ENCODE data around the gene UTP11. TPM values are rescaled to one million over a fixed set of nuclear protein-coding genes. Genes with fewer than 3 reads are reported as not detected.
A peak's percentile ranks its signal among the peaks of the same experiment; 100 is the strongest.
"Not testable (repeated sequence)": the region's sequence is repeated elsewhere in the genome, so short reads cannot be mapped to it uniquely, and the experiment has no call there.

Gene UTP11
- total and polyA plus RNA-seq, 11 donors = 30.7 to 51.6 (median 36.5) TPM

- WGBS, 4 donors = 65 to 84% (median 70%) methylated on average over 4 of the region's 4 CpGs
- DNase-seq (no peak), ATAC-seq (no peak)
- peaks cover 0 to 7% (median 0%) of the 10 kb centered on the region in 9 donors for H3K36me3 ChIP-seq
- no peak overlapping the region for H3K27ac ChIP-seq
- H3K27me3 ChIP-seq = no peaks in the 10 kb centered on the region
- TF ChIP-seq POLR2A (IDR thresholded peaks at IDR 0.05) = no peak
- TF ChIP-seq, protein P1, sequence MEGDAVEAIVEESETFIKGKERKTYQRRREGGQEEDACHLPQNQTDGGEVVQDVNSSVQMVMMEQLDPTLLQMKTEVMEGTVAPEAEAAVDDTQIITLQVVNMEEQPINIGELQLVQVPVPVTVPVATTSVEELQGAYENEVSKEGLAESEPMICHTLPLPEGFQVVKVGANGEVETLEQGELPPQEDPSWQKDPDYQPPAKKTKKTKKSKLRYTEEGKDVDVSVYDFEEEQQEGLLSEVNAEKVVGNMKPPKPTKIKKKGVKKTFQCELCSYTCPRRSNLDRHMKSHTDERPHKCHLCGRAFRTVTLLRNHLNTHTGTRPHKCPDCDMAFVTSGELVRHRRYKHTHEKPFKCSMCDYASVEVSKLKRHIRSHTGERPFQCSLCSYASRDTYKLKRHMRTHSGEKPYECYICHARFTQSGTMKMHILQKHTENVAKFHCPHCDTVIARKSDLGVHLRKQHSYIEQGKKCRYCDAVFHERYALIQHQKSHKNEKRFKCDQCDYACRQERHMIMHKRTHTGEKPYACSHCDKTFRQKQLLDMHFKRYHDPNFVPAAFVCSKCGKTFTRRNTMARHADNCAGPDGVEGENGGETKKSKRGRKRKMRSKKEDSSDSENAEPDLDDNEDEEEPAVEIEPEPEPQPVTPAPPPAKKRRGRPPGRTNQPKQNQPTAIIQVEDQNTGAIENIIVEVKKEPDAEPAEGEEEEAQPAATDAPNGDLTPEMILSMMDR (IDR thresholded peaks at IDR 0.05) = no peak
- no peak overlapping the region for H3K4me3 ChIP-seq
- no peaks in the 10 kb centered on the region for H3K9me3 ChIP-seq
- intact Hi-C loops (cut with DNase I) = no loop called here
- peaks cover 0 to 33% (median 21%) of the 10 kb centered on the region in 12 donors for H3K4me1 ChIP-seq
These were observed 19.0 kb downstream of the UTP11 start for GRCh38 chr1:38031513-38031866.

DNA sequence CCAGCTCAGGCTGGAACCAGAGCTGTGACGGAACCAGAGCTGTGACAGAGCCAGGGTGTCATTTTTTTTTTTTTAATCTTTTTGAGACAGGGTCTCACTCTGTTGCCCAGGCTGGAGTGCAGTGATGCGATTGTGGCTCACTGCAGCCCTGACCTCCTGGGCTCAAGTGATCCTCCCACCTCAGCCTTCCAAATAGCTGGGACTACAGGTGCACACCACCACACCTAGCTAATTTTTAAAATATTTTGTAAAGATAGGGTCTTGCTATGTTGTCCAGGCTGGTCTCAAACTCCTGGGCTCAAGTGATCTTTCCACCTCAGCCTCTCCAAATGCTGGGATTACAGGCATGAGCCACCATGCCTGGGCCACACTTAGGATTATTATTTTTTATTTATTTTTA lies 20.5 kb downstream of the UTP11 start:
- H3K9me3 ChIP-seq; ATAC-seq; H3K36me3 ChIP-seq; H3K27ac ChIP-seq; DNase-seq; intact Hi-C loops (cut with DNase I); H3K27me3 ChIP-seq; H3K4me3 ChIP-seq: not testable (repeated sequence)
- 80 to 97% (median 95%) methylated on average over 2 of the region's 2 CpGs for WGBS, 4 donors
- H3K4me1 ChIP-seq = peaks cover 0 to 33% (median 21%) of the 10 kb centered on the region in 12 donors

- no peak overlapping the region for H3K4me3 ChIP-seq
- H3K27ac ChIP-seq = no peak overlapping the region
- peaks cover 0 to 16% (median 11%) of the 10 kb centered on the region in 12 donors for H3K4me1 ChIP-seq
- TF ChIP-seq, protein P1 (IDR thresholded peaks at IDR 0.05) = no peak
- TF ChIP-seq POLR2A (IDR thresholded peaks at IDR 0.05) = no peak
- no peaks in the 10 kb centered on the region for H3K36me3 ChIP-seq
- WGBS, 4 donors = 88 to 96% (median 92%) methylated on average over 5 to 13 of the region's 13 CpGs
- peaks cover 0 to 5% (median 0%) of the 10 kb centered on the region in 9 donors for H3K27me3 ChIP-seq
- intact Hi-C loops (cut with DNase I) = no loop called here
- ATAC-seq = no peak
- H3K9me3 ChIP-seq = no peaks in the 10 kb centered on the region
- no peak for DNase-seq
These were observed 22.3 kb downstream of the UTP11 start for GRCh38 chr1:38034871-38035270.

DNA sequence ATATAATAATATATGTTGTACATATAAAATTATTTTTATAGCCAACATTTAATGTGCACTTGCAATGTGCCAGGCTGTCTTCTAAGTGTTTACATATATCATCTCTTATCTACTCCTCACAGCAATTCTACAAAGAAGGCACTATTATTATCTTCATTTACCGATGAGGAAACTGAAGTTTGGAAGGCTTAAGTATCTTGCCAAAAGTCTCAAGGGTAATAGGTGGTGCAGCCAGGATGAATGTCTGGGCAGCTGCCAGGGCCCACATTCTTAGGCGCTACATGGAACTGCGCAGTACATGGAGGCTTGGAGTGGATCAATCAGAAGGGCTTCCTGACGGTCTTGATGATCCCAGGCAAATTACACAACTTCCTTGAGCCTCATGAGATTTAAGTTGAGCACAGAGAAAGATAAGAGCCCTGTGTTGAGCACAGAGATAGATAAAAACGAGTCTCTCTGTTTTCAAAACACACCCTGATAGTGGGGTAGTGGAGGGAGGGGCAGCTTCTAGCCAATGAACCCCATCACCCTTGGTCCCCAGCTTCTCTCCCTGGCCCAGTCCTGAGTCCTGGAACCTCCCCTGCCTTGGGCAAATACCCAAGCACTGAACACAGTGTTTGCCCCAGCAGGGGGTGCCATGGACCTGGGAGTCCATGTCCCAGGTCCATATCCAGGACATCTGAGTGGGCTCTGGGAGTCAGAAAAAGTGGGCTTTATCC lies 24.8 kb downstream of the UTP11 start:
- WGBS, 4 donors = 45 to 51% (median 47%) methylated on average over 5 of the region's 5 CpGs
- no peak overlapping the region for H3K4me3 ChIP-seq
- no peaks in the 10 kb centered on the region for H3K4me1 ChIP-seq
- H3K27me3 ChIP-seq = peaks cover 4 to 26% (median 18%) of the 10 kb centered on the region in 9 donors
- intact Hi-C loops (cut with DNase I) = no loop called here
- no peaks in the 10 kb centered on the region for H3K36me3 ChIP-seq
- DNase-seq (no peak), ATAC-seq (no peak)
- TF ChIP-seq, protein P1 (IDR thresholded peaks at IDR 0.05) = peak in 3 of 12 donors; percentile 15 to 28 (median 15)
- no peak for TF ChIP-seq POLR2A (IDR thresholded peaks at IDR 0.05)
- H3K27ac ChIP-seq = no peak overlapping the region
- no peaks in the 10 kb centered on the region for H3K9me3 ChIP-seq

GRCh38 chr1:38038861-38039260 lies 26.3 kb downstream of the UTP11 start:
- intact Hi-C loops (cut with DNase I) = no loop called here
- Histone ChIP-seq H3K36me3 (no peaks in the 10 kb centered on the region), H3K4me1 (peaks cover 0 to 2% (median 0%) of the 10 kb centered on the region in 12 donors), H3K4me3 (no peak overlapping the region), H3K9me3 (no peaks in the 10 kb centered on the region), H3K27me3 (peaks cover 19 to 41% (median 33%) of the 10 kb centered on the region in 9 donors), H3K27ac (no peak overlapping the region)
- no peak for DNase-seq
- no peak for ATAC-seq
- no peak for TF ChIP-seq POLR2A (IDR thresholded peaks at IDR 0.05)
- TF ChIP-seq, protein P1 (IDR thresholded peaks at IDR 0.05) = no peak
- 62 to 79% (median 76%) methylated on average over 10 of the region's 10 CpGs for WGBS, 4 donors

All from heart left ventricle (tissue), 16 donors.